Mammary epithelial cell (primary cell): ENCODE results near the gene GARIN5A.

ENCODE experiments used
- EZH2 ChIP-seq: IDR thresholded peaks from 2 replicates; pipeline ENCODE4 v1.6.1; 2012; ENCODE audit warnings: low read length, inconsistent platforms, borderline replicate concordance
- TF ChIP-seq, protein P1 (sequence below), 2 donors: IDR thresholded peaks in 1 of 2; conservative IDR thresholded peaks in 1 of 2; 2 replicates each; pipeline ENCODE4 v1.5.1; 2011 to 2012; ENCODE audit warnings: inconsistent platforms in 2 of 2, low read length in 2 of 2, mild to moderate bottlenecking in 2 of 2, control low read depth in 1 of 2, low read depth in 1 of 2; ENCODE audit not compliant: insufficient read depth in 1 of 2; ENCODE audit errors: extremely low read depth in 1 of 2

DNA sequence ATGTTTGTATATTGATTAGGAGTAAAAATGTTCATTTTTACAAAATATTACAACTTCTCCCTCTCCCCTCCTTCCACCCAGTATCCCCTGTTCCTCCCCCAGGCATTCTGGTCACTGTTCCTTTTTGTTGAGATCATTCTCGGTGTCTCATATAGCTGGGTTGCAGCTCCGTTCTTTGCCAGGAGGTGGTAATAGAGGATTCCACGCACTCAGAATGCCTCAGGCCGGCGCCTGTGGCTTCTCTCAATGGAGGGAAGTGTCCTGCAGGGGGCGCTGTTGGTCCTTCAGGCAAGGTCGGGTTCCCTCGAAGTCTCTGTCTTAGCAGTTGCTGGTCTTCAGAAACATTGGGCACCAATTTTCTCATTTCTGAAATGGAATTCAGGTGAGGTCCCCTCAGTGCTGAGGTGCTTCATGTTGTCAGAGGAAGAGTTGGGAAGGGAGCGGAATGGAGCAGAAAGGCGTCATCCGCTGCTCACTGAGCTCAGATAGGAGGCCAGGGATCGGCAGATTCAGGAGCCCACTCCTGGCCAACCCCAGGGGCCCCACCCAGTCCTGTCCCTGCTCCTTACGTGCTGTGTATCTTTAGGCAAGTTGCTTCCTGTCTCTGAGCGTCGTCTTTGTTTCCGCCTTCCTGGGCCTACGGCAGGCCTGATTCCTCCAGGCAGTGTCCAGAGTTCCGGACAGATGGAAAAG, 10.3 kb upstream of the GARIN5A start:
- TF ChIP-seq EZH2 = no peak
- TF ChIP-seq, protein P1, sequence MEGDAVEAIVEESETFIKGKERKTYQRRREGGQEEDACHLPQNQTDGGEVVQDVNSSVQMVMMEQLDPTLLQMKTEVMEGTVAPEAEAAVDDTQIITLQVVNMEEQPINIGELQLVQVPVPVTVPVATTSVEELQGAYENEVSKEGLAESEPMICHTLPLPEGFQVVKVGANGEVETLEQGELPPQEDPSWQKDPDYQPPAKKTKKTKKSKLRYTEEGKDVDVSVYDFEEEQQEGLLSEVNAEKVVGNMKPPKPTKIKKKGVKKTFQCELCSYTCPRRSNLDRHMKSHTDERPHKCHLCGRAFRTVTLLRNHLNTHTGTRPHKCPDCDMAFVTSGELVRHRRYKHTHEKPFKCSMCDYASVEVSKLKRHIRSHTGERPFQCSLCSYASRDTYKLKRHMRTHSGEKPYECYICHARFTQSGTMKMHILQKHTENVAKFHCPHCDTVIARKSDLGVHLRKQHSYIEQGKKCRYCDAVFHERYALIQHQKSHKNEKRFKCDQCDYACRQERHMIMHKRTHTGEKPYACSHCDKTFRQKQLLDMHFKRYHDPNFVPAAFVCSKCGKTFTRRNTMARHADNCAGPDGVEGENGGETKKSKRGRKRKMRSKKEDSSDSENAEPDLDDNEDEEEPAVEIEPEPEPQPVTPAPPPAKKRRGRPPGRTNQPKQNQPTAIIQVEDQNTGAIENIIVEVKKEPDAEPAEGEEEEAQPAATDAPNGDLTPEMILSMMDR (conservative IDR thresholded peaks at IDR 0.05 in 1 of 2, IDR thresholded peaks at IDR 0.05 in 1 of 2; ENCODE audit: extremely low read depth in 1 of 2, insufficient read depth in 1 of 2, low read depth in 1 of 2, low read length in 2 of 2) = peak; percentile 54 to 56
